Cardiac septum (tissue), 1 donor: Measurements from ENCODE around the gene GALNT12. TPM values are rescaled to one million over a fixed set of nuclear protein-coding genes. Genes with fewer than 3 reads are reported as not detected.
A peak's percentile ranks its signal among the peaks of the same experiment; 100 is the strongest.

Source experiments
- DNase-seq: peaks from one replicate; pipeline ENCODE4 v3.0.0-alpha.2; 2020; ENCODE audit warnings: low spot score
- intact Hi-C: fragments of 100-400 bp; cut with DNase I; formaldehyde crosslinking; loops from one replicate; pipeline ENCODE4 v1.14.0; 2022
- total RNA-seq: library from RNA; stranded (reverse); fragmentation: NEBNext Ultra II Directional; extraction: Animal tissue kit (Norgen Biotek cat#: 25700); gene quantifications from one replicate; pipeline ENCODE4 v1.2.1, GENCODE V29; 2021
- donor health status: DM: no; HTN: no; CAD: no.

GALNT12 gene
- total RNA-seq, 1 donor from 2014 or later: 0.38 TPM

DNA sequence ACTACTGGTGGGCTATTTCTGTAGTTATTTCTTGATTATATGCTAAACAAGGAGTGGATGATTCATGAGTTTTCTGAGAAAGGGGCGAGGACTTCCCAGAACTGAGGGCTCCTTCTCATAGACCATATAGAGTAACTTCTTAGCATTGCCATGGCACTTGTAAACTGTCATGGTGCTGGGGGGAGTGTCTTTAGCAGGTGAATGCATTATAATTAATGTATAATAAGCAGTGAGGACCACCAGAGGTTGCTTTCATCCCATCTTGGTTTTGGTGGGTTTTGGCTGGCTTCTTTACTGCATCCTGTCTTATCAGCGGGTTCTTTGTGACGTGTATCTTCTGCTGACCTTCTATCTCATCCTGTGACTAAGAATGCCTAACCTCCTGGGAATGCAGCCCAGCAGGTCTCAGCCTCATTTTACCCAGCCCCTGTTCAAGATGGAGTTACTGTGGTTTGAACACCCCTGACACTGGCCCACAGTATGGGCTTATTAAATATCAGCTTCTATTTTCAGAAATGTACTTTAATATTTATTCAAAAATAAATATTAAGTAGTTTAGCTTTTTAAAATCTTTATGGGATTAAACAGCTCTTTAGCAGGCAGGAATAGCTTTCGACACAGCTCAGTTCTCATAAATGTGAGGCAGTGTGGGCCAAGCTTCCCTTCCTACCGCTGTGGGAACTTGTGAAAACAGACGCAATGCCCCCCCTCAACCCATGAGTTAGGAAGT is 44.4 kb downstream of the GALNT12 start:
- DNase-seq: peak; percentile 29
- intact Hi-C loops: no loop called here

DNA sequence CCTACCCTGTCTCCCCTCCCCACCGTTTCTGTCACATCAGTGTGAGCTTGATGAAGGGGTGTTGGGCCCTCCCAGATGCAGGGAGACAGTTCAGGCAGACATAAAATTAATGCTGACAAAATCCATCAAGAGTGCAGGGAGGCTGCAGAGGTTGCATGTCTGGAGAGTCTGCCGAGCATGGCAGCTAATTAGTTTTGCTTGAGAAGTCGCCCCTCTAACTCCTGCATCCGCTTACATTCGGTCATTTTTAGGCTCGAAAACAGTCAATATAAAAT is 44.9 kb downstream of the GALNT12 start:
- intact Hi-C loops: no loop called here
- no peak for DNase-seq

DNA sequence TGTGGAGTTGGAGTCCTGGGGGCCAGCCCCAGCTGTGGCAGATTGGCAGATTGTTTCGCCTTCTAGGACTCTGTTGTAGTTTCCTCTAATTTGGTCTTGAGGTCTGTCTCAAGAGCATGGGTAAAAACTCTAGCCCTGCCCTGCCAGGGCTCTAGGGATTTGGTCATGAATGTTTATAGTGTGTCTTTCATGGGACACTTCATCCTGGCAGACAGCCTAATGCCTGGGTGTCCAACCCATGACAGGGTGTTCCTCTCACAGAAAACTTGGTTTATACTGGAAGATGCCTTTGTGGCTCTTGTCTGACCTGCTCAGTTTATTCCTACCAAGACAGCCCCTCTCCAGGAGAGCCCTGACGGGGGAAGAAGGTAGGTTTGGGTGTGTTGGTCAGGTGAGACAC is 45.5 kb downstream of the GALNT12 start:
- peak; percentile 38 for DNase-seq
- intact Hi-C loops: no loop called here

GRCh38 chr9:98854266-98854665 is 46.8 kb downstream of the GALNT12 start:
- intact Hi-C loops: no loop called here

GRCh38 chr9:98855592-98855991 is 48.1 kb downstream of the GALNT12 start:
- intact Hi-C loops: no loop called here
- no peak for DNase-seq

More at GRCh38 chr9:98854266-98854665, 46.8 kb downstream of the GALNT12 start:
- no peak for DNase-seq

DNA sequence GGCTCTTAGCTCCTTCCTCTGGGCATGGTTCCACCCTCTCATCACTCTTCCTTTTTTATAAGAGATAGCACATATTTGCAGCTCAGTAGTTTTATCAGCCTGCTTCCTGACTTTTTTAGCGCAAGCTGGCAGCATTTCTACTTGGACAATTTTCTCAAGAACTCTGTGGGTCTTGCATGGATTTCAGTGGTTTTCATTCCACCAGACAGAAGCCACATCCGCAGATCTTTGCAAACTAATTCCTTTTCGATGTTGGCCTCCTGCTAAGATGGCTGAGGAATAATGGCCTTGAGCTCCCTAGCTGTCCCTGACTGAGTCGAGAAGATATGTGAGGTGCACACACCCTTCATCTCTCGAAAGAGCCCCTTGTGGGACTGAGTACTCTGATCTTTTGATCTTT is 49.5 kb downstream of the GALNT12 start:
- intact Hi-C loops: no loop called here
- peak; percentile 15 for DNase-seq

DNA sequence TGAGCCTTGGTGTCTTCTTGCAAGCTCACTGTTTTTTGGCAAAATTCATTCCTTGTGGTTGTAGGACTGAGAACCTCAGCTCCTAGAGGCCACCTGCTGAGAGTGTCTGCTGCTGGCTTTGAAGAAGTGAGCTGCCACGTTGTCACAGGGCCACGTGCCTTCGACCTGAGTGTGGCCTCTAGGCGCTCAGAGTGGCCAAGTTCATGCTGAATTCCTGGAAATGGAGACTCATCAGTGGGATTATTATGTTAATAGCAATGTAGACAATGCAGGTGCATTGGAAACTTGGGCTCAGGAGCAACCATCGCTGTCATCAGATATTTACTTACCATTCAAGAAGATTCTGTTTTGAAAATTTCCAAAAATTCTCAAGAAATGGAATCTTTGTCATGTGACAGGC is 52.5 kb downstream of the GALNT12 start:
- intact Hi-C loops: loop anchor here (2.0 to 5.0 kb wide), 2 partner anchors 42 to 115 kb away; no protein-coding TSS in a partner anchor
- no peak for DNase-seq

GRCh38 chr9:98860871-98861293 is 53.4 kb downstream of the GALNT12 start:
- DNase-seq: peak; percentile 89
- intact Hi-C loops: loop anchor here (1.0 to 5.0 kb wide), 4 partner anchors 41 to 279 kb away; no protein-coding TSS in a partner anchor

DNA sequence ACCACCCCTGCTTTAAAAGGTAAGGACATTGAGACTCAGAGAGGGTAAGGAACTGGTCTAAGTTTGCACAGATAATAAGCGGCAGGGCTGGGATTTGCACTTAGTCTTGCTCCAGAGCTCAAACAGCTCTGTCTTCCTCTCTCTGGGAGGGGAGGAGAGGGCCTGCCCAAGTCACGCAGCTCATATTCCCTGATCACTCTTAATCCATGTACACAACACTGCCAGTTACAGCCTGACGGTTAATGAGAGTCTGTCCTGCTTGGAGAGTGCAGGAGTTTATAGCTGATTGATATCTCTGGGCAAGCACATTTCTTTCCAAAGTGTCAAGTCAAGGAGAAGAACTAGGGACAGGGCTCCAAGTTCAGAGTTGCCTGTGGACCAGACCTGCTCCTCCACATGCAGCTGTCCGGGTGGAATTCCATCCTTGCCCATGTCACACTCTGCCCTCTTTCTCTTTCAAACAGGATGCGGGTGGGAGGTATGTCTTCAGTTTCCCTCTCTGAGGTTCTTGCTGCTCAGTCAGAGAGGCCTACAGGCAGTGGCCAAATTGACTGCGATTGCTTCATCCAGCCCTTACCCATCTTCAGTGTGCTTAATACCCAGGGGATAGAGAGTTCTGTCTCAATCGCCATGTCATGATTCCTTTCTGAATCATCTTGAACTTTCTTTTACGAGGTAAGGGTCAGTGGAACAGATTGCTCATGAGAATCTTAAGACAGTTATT is 54.5 kb downstream of the GALNT12 start:
- intact Hi-C loops: loop anchor here (1.0 to 5.0 kb wide), 4 partner anchors 40 to 278 kb away; no protein-coding TSS in a partner anchor
- DNase-seq: peak; percentile 66

GRCh38 chr9:98862936-98863335 is 55.5 kb downstream of the GALNT12 start:
- intact Hi-C loops: loop anchor here (5.0 kb wide), 1 partner anchor 39 kb away; no protein-coding TSS in a partner anchor
- peak; percentile 33 for DNase-seq

DNA sequence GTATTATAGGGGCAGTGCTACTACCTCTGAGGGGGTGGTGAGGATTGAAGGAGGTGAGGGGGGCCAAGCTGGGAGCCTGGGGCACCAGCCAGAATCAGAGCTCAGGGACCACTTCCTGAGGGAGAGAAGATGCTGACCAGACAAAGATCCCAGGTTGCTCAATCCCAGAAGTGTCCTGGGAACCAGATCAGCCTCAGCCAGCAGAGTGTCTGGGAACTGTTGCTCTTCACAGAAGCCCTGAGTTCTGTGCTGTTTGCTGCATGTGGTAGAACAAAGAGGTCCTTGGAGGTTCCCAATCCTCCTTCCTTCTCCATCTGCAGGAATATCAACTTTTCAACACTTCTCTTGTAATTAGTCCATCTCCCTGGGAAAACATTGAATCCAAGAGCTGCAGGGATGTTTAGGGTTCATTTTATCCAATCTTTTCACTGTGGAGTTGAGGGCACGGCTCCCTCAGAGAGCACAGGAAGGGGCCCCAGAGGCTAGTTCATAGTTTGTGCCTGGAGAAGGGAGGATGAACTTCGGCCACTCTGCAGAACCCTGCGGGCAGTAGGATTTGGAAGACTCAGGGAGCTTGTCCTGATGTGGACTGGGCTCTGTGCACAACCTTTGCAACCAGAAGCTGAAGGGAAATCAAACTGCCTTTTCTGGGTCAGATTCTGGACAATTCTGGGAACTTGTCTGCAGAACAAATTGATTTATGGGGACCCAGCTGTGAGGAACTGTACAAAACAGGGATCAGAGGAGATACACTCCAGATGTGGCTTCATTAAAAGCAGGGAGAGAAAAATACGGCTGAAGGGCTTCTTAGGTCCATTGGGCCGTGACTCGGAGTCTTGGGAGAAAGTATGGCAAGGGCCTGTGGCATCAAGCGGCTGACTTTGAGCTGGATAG is 57.1 kb downstream of the GALNT12 start:
- intact Hi-C loops: loop anchor here (5.0 kb wide), 1 partner anchor 38 kb away; no protein-coding TSS in a partner anchor
- DNase-seq: peak; percentile 75

DNA sequence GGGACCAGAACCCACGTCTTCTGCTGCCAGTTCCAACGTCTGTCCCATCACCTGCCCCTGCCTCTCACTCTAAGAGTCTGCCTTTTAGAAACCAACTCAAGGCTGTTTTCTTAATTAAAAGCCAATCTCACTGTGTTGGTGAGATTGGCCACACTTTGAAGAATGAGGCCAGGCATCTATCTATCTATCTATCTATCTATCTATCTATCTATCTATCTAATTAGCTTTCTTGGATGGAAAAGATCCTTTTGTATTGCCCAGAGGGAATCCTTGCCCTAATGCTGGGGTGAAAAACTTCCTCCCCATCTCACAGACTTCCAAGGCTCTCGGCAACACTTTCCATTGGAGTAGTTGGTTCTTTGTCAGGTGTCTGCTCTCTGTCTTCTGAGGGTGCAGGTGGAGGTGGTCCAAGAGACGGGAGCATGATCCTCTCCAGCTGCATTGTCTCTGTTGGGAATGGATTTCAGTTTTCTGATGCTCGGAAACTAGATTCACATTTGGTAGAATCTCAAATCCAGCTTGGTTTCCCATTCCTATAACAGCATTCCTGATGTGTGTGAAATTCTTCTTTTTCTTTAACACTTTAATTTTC is 57.9 kb downstream of the GALNT12 start:
- intact Hi-C loops: no loop called here
- peak; percentile 5 for DNase-seq

DNA sequence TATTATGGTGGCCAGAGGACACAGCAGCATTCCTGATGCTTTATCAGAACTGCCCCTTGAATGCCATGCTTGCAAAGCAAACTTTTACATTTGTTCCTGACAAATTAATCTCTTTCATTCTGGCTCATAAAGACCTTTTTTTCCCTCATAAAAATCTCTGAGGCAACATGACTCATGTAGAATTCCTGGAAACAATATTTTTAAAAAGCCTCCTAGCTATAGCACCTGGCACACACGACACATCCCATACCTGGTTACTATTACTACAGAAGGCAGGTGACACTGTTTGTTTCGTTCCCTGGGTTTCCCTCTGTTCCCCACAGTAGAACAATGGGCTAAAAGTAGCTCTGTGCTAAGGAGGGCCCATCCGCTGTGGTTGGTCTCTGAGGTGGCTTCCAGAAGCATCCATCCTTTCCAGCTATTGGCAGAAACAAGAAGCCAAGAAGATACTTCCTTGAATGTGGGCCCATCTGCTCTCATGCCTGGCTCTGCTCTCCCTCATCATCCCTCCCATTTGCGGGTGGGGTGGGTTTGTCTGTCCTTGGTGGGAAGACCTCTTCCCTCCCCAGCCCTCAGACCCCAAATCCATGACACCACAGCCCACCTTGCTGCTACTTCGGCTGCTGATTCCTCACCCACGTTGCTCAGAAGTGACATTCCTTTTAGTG is 59.1 kb downstream of the GALNT12 start:
- intact Hi-C loops: no loop called here
- peak; percentile 73 for DNase-seq

DNA sequence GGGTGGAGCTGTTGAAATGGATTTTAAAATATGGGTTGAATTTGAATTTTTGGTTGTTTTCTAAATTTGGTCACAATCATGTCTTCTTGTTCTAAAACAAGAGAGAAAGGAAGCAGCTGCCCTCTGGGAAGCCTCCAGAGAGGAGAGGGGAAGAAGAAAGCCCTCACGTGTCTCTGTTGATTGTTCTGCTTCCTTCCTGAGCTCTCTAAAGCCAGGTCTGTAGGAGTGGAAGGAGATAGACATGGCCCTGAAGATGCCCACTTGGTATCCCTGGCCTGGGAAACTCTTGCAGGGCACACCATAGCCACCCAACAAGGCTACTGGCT is 59.6 kb downstream of the GALNT12 start:
- intact Hi-C loops: no loop called here
- DNase-seq: peak; percentile 58

- intact Hi-C loops: no loop called here
- DNase-seq: peak; percentile 92
Observed at GRCh38 chr9:98867429-98868168, 60.1 kb downstream of the GALNT12 start.

DNA sequence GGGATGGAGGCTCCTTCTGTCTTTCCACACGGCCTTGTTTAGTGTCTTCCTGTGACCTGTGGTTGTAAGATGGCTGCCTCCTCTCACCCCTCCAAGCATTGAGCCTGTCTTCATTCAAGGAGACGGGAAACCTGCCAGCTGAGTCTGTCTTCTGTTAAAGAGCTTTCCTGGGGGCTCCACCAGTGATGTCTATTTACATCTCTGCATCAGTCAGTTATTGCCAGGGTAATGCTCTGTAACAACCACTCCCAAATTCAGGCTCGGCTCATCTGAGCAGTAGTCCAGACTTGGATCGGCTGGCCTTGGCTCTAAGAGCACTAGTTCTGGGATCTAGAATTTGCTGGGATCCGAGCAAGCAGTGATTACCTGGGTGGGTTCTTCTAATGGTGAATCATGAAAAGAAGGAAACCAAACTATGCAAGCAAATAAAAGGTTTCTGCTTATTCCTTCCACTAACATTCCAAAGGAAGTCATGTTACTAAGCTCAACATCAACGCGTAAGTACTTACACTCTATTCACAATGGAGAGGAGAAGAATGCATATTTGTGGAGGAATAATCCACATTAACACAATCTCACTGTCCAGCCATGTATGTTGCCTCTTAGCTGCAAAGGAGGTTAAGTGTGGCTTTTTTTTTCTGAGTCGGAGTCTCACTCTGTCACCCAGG is 61.7 kb downstream of the GALNT12 start:
- peak; percentile 20 for DNase-seq
- intact Hi-C loops: loop anchor here (1.0 kb wide), 1 partner anchor 13 kb away; no protein-coding TSS in a partner anchor

DNA sequence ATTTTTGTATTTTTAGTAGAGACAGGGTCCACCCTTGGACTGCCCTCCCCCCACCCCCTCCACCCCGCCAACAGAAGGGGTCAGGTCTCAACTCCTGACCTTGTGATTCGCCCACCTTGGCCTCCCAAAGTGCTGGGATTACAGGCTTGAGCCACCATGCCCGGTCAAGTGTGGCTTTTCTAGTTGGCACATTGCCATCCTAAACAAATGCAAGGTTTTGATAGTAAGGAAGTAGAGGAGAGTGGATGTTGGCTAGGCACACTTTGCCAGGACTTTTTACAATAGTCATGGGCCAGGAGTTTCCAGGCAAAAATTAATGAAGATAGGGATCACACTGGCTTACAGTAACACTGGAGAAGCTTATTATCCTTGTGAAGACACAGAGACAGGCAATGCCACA is 62.4 kb downstream of the GALNT12 start:
- intact Hi-C loops: loop anchor here (1.0 kb wide), 1 partner anchor 12 kb away; no protein-coding TSS in a partner anchor
- DNase-seq: peak; percentile 4
